Measurements from ENCODE around the gene CHPF. TPM values are rescaled to one million over a fixed set of nuclear protein-coding genes. Genes with fewer than 3 reads are reported as not detected.

The CHPF gene
- total RNA-seq, 1 experiment from 2014 or later = 87.3 TPM

DNA sequence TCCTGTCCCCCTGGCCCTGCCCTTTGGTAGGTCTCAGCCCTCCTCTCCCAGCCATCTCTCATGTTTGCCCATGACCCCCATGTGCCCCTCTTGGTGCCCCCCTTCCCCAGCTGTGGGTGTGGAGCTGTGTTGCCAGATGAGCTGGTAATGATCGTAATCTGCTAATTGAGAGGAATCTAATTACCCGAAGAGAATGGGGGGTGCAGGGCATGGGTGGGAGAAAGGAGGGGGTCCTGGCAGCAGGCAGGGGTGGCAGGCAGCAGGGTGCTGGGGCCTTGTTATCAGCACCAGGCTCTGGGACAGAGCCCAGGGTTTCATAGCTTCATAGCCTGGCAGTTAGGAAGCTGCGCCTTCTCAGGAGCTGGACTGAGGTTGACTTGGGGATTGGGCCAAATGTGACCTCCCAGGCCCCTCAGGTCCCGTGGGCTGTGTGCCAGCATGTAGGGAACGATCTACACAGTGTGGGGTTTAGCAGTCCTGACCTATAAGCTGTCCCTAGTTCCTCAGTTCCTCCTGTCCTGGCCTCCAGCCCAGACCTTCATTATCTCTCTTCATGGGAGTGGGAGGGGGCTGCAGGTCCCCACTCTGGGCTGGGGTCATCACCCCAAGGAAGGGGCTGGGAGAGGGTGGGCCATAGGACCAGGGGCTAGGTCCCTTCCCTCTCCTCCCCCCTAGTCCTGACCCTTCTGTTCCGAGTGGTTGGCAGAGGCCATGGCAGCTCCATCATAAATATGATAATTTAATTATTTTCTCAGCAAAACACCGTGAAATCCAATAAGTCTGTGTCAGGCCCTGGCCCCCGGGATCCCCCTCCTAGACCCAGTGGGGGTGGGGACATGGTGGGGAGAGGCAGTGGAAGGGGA lies 35.8 kb downstream of the CHPF start:
- in situ Hi-C loops (cut with HindIII; ENCODE audit: low sequenced_read_pairs) = no loop called here
- peak; percentile 47 for DNase-seq (ENCODE audit: low spot score)

DNA sequence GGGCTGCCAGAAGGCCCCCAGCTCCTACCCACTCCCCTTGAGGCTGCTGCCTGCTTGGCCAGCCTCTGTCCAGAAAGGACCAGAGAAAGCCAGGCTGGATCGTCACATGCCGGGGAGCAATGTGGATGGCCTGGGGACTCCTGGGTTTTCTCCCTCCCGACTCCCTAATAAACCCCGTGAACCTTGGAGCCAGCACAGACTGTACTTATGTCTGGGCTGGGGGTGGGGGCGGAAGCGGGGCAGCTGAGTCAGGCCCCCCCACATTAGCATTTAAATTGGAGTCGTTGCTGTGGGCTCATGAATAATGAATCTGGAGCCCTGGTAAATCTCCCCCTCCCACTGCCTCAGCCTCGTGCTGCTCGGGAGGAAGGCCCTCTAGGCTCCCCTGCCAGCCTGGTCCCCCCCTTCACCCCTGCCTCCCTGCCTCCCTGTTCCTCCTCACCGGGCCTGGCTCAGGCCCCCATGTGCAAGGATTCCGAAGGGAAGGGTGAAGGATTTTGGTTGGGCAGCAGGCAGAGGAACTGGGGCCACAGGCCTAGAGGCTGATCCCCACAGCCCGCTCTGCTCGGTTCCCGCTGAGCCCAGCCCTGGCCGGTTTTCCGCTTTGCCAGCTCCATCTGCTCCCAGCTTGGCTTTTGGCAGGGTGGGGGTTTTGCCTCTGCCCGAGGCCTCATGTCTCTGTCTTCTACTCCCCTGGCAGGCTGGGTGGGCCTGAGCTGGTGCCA lies 36.6 kb downstream of the CHPF start:
- DNase-seq (ENCODE audit: low spot score) = peak; percentile 95
- in situ Hi-C loops (cut with HindIII; ENCODE audit: low sequenced_read_pairs) = no loop called here

DNA sequence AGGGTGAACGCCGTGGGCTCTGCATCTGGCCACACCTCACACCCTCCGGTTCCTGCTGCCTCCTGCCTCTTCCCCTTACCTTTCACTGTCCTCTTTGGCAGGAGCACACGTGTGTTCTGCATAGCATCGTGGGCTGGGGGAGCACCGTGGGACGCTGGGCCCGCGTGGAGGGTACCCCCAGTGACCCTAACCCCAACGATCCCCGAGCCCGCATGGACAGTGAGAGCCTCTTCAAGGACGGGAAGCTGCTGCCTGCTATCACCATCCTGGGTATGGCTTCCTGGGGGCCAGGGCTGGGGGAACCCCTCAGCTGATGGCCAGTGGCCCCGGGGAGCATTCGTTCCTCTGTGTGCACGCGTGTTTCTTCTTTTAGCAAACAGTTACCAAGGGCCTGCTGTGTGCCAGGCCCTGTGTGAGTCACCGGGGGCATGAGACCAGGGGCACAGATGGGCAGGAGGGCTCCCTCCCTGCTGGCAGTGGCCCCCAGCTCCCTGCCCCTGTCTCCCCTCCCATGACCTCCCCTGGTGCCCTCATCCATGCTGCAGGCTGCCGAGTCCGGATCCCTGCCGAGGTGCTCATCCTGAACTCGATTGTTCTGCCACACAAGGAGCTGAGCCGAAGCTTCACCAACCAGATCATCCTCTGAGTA lies 37.3 kb downstream of the CHPF start:
- in situ Hi-C loops (cut with HindIII; ENCODE audit: low sequenced_read_pairs) = no loop called here
- DNase-seq (ENCODE audit: low spot score) = no peak

DNA sequence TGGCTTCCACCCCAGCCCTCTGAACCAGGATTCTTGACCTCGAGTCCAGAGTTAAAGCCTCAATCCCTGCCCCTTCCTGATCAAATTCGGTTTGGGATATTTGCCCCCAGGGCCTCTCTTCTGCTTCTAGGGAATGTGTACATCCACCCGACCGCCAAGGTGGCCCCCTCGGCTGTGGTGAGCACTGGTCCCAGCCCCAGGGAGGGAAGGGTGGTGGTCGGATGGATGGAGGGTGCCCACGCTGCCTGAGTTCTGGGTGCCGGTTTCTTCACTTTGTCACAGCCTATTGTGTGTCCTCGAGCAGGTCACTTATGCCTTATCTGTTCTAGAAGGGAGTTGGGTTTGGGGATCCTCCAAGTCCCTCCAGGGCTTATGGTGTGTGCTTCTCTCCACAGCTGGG lies 38.0 kb downstream of the CHPF start:
- no peak for DNase-seq (ENCODE audit: low spot score)
- in situ Hi-C loops (cut with HindIII; ENCODE audit: low sequenced_read_pairs) = no loop called here

DNA sequence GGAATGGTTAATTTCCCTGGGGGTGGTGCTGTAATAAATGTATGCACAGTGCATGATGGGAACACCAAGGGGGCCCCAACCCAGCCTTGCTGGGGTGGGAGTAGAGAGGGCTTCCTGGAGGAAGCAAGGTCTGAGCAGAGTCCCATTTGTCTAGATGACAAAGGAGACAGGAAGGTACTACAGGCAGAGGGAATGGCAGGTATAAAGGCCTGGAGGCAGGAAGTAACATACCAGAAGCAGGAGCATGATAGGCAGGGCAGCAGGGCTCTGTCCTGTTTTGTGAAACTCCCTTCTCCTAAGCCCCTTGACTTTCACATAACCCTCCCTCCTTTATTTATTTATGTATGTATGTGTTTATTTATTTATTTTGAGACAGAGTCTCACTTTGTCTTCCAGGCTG lies 41.0 kb downstream of the CHPF start:
- DNase-seq (ENCODE audit: low spot score) = no peak
- in situ Hi-C loops (cut with HindIII; ENCODE audit: low sequenced_read_pairs) = no loop called here

DNA sequence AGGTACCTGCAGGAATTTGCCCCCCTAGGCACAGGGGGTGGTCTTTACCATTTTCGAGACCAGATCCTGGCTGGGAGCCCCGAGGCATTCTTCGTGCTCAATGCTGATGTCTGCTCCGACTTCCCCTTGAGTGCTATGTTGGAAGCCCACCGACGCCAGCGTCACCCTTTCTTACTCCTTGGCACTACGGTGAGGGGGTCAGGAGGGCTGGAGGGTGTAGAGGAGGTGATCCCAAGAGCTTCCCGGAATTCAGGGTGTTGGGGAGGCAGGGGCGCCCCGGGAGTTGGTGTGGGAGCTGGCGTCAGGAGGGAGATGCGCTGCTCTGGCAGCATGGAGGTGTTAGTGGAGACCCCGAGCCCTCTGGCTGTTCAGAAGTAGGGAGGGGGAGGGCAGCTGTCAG lies 41.8 kb downstream of the CHPF start:
- in situ Hi-C loops (cut with HindIII; ENCODE audit: low sequenced_read_pairs) = no loop called here

DNA sequence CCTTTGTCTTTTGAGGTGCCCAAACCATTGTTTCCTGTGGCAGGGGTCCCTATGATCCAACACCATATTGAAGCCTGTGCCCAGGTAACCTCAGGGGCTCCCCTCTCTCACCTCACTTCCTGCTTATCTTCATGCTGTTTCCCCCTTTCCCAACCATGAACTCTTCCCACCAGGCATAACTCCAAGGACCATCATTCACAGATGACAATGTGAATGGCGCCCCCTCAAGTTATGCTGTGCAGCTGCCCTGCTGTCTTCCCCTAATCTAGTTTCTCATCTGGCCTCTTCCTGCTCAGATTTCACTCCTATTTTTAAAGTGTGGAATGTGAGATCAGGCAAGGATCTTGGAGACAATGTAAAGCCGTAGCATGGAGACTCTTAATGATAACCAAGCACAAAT lies 43.5 kb downstream of the CHPF start:
- in situ Hi-C loops (cut with HindIII; ENCODE audit: low sequenced_read_pairs) = no loop called here
- DNase-seq (ENCODE audit: low spot score) = no peak

More for the DNA sequence above, 41.8 kb downstream of the CHPF start:
- no peak for DNase-seq (ENCODE audit: low spot score)

DNA sequence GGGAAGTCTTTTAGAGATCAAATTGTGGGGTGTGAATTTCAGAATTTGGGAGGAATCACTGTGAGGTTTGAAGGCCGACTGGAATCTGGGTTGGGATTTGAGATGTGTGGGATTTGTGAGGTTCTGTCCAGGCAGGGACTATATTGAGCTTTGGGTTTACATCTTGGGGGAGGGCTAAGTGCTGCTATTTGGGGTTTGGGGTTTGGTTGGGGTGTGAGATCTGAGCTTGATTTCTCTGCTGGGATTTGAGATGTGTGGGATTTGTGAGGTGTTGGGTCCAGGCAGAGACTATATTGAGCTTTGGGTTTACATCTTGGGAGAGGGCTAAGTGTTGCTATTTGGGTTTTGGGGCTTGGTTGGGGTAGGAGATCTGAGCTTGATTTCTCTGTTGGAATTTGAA lies 44.1 kb downstream of the CHPF start:
- DNase-seq (ENCODE audit: low spot score) = no peak
- in situ Hi-C loops (cut with HindIII; ENCODE audit: low sequenced_read_pairs) = no loop called here

DNA sequence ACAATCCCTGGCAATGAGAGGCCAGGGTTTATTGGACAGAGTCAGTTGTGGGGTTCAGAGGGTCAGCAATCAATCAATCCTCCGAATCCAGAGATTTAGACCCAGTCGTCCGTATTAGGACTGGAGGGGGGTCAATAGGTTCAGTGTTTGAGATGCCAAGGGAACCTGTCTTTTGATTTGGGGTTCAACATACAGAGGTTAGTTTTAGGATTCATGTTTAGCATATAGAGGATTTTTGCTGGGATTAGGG lies 44.6 kb downstream of the CHPF start:
- in situ Hi-C loops (cut with HindIII; ENCODE audit: low sequenced_read_pairs) = no loop called here
- DNase-seq (ENCODE audit: low spot score) = no peak

DNA sequence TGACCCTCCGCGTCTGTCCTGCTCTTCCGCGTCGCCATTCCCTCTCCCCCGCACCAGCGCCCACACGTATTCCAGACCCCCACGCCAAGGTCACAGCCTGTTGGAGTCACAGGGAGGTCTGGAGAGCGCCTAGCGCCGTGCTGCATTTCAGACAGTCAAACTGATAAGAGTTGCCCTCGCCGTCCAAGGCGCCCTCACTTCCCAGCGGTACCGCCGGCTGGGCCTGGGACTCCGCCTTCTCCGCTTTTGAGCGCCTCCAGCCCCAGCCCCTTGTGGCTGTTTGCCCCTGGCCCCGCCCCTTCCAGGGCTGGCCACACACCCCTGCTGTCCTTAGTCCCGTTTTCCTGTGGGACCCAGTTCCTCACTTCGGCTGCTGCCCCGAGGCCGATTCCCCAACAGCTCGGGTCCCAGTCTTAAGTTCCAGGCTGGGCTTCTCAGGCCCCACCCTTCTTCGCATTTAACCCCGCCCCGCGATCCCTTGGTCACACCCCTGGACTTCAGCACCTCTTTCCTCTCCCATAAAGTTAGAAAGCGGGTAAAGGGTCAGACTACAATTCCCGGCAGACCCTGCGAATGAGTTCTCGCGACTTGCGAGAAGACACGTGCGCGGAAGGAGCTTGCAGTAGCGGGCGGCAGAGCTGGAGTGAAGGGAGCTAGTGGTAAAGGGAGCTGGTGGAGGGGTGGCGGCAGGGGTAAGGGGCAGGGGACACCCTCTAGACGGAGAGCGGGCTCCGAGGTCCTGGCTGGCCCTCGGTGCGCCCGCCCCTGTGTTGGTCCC lies 45.1 kb downstream of the CHPF start, which contains the start of gene GMPPA:
TSS of gene GMPPA (plus strand) at position 612 of the 778 bp plus-strand sequence. CDS start 1,085 bp downstream, outside the sequence.
- DNase-seq (ENCODE audit: low spot score) = peak; percentile 97
- in situ Hi-C loops (cut with HindIII; ENCODE audit: low sequenced_read_pairs) = no loop called here

DNA sequence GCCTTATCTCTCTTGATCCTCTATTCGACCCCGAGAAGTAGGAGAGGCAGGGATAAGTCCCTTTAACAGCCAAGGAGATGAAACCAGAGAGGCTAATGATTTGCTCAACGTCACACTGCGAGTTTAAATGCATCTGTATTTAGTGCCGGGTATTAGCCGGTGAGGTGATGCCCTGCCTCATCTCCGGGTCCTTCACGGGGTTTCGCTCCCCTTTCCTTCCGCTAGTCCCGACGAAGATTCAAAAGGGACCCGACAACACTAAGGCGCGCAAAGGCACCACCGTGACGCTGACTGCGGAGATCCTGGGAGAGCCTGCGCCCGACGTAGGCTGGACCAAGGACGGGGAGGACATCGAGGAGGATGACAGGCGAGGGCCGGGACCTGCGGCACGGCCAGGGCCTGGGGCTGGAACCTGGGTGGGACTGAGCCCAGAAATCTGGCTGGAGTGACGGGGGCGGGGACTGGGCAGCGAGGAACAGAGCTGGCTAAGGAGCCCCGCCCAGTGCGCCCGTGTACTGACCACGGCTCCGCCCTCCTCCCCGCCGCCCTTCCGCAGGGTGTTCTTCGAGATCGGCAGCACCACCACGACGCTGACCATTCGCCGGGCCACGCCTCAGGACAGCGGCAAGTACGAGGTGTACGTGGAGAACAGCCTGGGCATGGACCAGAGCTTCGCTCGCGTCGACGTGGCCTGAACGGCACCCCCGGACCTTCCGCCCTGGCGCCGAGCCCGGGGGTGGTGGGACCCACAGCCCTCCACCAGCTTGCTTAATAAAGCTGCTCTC lies 45.9 kb downstream of the CHPF start:
- in situ Hi-C loops (cut with HindIII; ENCODE audit: low sequenced_read_pairs) = no loop called here
- DNase-seq (ENCODE audit: low spot score) = no peak

DNA sequence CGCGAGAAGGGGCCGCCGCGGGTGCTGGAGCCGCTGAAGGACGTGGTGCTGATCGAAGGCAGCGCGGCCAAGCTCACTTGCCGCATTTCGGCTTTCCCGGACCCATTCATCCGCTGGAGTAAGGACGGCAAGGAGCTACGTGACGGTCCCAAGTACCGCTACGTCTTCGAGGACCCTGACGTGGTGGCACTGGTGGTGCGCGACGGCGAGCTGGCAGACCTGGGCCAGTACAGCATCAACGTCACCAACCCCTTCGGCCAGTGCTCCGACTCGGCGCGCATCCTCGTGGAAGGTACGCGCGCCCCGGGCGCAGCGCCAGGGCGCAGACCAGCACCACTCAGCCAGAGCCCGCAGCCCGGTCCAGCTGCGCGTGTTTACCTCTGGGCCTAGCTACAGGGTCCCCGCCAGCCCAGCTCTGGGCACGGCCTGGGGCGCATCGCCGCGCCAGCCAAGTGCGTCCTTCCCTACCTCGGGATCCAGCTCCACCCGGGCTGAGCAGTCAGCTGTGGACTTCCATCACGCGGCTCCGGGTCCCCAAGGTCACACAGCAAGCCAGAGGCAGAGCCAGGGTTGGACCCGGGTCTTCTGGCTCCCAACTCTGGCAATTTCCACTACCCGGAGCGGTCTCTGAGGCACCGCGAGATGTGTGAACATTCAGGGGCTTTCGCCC lies 46.6 kb downstream of the CHPF start:
- DNase-seq (ENCODE audit: low spot score) = no peak
- in situ Hi-C loops (cut with HindIII; ENCODE audit: low sequenced_read_pairs) = no loop called here

DNA sequence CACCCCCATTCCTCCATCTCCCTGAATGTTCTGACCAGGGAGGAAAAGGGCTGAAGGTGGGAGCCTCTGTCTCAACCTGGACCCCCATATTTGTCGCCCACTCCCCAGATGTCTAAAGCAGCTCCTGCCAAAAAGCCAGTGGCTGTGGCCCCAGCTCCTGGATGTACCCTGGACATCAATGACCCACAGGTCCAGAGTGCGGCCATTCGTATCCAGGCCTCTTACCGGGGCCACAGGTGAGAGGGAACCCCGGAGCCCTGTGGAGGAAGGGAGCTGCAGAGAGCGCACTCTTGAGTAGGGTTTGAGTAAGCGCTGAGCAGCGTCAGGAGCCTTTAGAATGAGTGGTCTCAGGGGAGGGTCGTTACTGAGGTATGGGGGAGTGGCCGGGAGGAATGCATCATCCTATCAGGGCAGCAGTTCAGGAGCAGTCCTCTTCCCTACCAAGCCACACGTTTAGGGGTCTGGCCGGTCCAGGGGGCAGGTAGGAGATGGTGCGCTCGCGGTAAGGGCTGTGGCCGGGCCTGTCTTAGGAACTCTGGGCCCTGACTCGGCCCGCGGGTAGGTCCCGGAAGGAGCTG lies 47.3 kb downstream of the CHPF start:
- no peak for DNase-seq (ENCODE audit: low spot score)
- in situ Hi-C loops (cut with HindIII; ENCODE audit: low sequenced_read_pairs) = no loop called here

DNA sequence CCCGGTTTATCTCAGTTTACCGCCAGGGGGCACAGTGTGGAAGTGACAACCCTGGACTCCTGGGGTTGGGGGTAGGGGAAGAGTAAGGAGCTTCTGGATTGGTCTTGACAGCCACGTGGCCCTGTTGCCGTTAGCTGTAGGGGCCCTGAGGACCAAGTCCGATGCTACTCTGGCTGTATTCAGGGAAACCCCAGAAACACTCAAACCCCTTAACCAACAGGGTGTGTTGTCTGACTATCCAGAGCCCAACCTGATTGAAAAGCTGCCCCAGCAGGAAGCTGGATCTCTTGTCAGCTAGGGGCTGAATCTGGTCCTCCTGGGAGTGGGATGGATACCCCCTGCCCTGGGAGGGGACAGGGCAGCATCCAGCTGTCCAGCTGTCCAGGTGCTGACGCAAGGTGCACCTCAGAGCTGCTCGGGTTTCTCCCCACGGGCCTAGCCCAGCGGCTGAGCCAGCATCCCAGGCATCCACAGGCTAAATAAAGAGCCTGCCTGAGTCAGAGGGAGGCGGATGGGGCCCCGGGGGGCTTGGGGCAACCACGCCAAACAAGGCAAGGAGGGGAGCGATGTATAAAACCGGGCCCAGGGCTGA lies 48.0 kb downstream of the CHPF start:
- DNase-seq (ENCODE audit: low spot score) = peak; percentile 70
- in situ Hi-C loops (cut with HindIII; ENCODE audit: low sequenced_read_pairs) = no loop called here

DNA sequence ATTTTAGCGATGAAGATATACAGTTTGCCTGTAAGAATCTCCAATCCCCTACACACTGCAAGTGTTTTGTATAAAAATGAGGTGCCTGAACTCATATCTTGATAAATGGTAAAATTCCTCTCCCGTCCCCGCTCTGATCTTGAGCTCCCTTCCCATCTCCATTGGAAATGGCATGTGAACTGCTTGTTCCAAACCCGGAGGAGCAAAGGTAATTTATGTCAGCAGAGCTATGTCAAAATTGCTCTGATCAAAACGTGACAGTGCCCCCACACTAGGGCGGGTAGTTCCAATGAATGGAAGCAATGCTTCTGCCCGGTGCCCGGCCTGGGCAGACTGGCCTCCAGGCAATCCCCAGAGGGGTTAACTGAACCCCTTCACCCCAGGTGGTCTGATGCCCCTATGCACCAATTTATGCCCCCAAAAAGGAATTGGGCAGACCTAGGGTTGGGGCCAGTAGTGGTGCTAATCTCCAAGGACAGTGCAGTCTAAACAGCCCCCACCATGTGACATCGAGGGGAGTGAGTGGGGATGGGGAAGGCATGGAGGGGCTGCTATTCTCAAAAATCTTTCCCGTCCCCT lies 48.6 kb downstream of the CHPF start:
- DNase-seq (ENCODE audit: low spot score) = no peak
- in situ Hi-C loops (cut with HindIII; ENCODE audit: low sequenced_read_pairs) = no loop called here

DNA sequence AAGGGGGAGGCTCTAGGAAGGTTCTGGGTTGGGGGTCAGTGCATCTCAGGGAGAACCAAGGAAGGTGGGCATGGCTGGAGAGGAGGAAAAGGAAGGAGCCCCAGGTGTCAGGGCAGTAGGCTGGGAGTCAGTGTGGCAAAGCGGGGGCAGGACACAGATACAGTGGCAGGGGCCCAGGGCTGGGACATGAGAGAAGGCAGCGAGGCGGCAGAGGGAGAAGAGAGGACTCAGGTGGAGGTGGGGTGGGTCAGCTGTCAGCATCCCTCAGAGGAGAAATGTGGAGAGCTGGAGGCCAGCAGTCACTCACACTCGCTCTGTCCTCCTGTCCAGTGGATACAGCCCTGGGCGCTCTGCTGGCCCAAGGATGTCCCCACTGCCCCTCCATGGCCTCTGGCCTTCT lies 50.5 kb downstream of the CHPF start:
- no peak for DNase-seq (ENCODE audit: low spot score)
- in situ Hi-C loops (cut with HindIII; ENCODE audit: low sequenced_read_pairs) = no loop called here

DNA sequence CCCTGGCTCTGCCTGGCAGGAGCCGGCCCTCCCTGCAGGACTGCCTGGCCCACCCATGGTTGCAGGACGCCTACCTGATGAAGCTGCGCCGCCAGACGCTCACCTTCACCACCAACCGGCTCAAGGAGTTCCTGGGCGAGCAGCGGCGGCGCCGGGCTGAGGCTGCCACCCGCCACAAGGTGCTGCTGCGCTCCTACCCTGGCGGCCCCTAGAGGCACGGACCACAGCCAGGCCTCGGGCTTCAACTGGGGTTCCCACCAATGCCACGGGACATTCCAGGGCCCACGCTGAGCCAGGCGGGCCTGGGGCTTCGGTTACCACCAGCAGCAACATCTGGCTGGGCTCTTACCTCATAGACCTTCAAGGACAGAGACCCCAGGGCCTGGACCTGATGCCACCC lies 51.0 kb downstream of the CHPF start:
- DNase-seq (ENCODE audit: low spot score) = no peak
- in situ Hi-C loops (cut with HindIII; ENCODE audit: low sequenced_read_pairs) = no loop called here

All from G401 (cell line).